HAP-1 (cell line): ENCODE data around the gene NKTR.

ENCODE experiments used
- DNase-seq, 2 experiments: peaks; one replicate each; pipeline ENCODE4 v3.0.0-alpha.2; 2016 to 2020; ENCODE audit warnings: low spot score in 2 of 2
- H3K27me3 ChIP-seq: fragments of 250-450 bp; sonication (Bioruptor Pico); 2 replicates; pipeline ENCODE4 v1.5.1; 2020; ENCODE audit warnings: low read depth, mild to moderate bottlenecking, moderate library complexity
- H3K36me3 ChIP-seq: fragments of 250-450 bp; sonication (Bioruptor Pico); replicated peaks from 2 replicates; pipeline ENCODE4 v1.5.1; 2020; ENCODE audit warnings: mild to moderate bottlenecking
- H3K4me1 ChIP-seq: fragments of 250-450 bp; sonication (Bioruptor Pico); 2 replicates; pipeline ENCODE4 v1.5.1; 2020; ENCODE audit warnings: mild to moderate bottlenecking
- H3K4me3 ChIP-seq: fragments of 250-450 bp; sonication (Bioruptor Pico); 2 replicates; pipeline ENCODE4 v1.5.1; 2020; ENCODE audit warnings: mild to moderate bottlenecking, moderate library complexity
- H3K9me3 ChIP-seq: fragments of 250-450 bp; sonication (Bioruptor Pico); 2 replicates; pipeline ENCODE4 v1.5.1; 2020; ENCODE audit warnings: mild to moderate bottlenecking, moderate library complexity
- in situ Hi-C: fragments of 300-500 bp; cut with MboI; formaldehyde crosslinking; loops from 3 replicates; pipeline ENCODE4 v1.14.3; 2020; ENCODE audit warnings: low sequenced_read_pairs, inconsistent platforms, mixed read lengths

NKTR gene

GRCh38 chr3:42647821-42648459 is 47.5 kb downstream of the NKTR start:
- no peaks in the 10 kb centered on the region for H3K9me3 ChIP-seq
- no peak overlapping the region for H3K4me3 ChIP-seq
- in situ Hi-C loops: no loop called here
- DNase-seq: no peak
- H3K27me3 ChIP-seq: no peaks in the 10 kb centered on the region
- H3K4me1 ChIP-seq: no peaks in the 10 kb centered on the region
- H3K36me3 ChIP-seq: peaks cover 46% of the 10 kb centered on the region

- H3K36me3 ChIP-seq: peaks cover 36% of the 10 kb centered on the region
- H3K4me3 ChIP-seq: no peak overlapping the region
- in situ Hi-C loops: no loop called here
- H3K27me3 ChIP-seq: no peaks in the 10 kb centered on the region
- H3K4me1 ChIP-seq: peaks cover 8% of the 10 kb centered on the region; the same call in 1 of the 2 replicates
- no peak for DNase-seq
- no peaks in the 10 kb centered on the region for H3K9me3 ChIP-seq
Measured at GRCh38 chr3:42649006-42649405, 48.5 kb downstream of the NKTR start.

GRCh38 chr3:42649783-42650182 is 49.3 kb downstream of the NKTR start:
- in situ Hi-C loops: no loop called here

GRCh38 chr3:42651248-42652091 is 51.0 kb downstream of the NKTR start:
- no peak overlapping the region for H3K4me3 ChIP-seq
- in situ Hi-C loops: no loop called here
- H3K36me3 ChIP-seq: peaks cover 17% of the 10 kb centered on the region
- no peak for DNase-seq
- H3K9me3 ChIP-seq: no peaks in the 10 kb centered on the region
- no peaks in the 10 kb centered on the region for H3K27me3 ChIP-seq
- H3K4me1 ChIP-seq: peaks cover 13% of the 10 kb centered on the region

More at GRCh38 chr3:42649783-42650182, 49.3 kb downstream of the NKTR start:
- no peaks in the 10 kb centered on the region for H3K27me3 ChIP-seq
- no peaks in the 10 kb centered on the region for H3K9me3 ChIP-seq
- peaks cover 30% of the 10 kb centered on the region for H3K36me3 ChIP-seq
- no peak for DNase-seq
- peaks cover 10% of the 10 kb centered on the region for H3K4me1 ChIP-seq
- no peak overlapping the region for H3K4me3 ChIP-seq

- Histone ChIP-seq H3K4me3 (no peak overlapping the region), H3K27me3 (no peaks in the 10 kb centered on the region), H3K9me3 (no peaks in the 10 kb centered on the region), H3K4me1 (peaks cover 13% of the 10 kb centered on the region), H3K36me3 (peaks cover 12% of the 10 kb centered on the region; the same call in 1 of the 2 replicates)
- no peak for DNase-seq
- in situ Hi-C loops: no loop called here
Measured at GRCh38 chr3:42652251-42652610, 51.7 kb downstream of the NKTR start.

GRCh38 chr3:42652611-42653302 is 52.3 kb downstream of the NKTR start:
- Histone ChIP-seq H3K9me3 (no peaks in the 10 kb centered on the region), H3K4me1 (peaks cover 13% of the 10 kb centered on the region), H3K27me3 (no peaks in the 10 kb centered on the region), H3K36me3 (peaks cover 9% of the 10 kb centered on the region; the same call in 1 of the 2 replicates), H3K4me3 (no peak overlapping the region)
- in situ Hi-C loops: no loop called here
- DNase-seq: no peak

GRCh38 chr3:42653303-42653559 is 52.7 kb downstream of the NKTR start:
- Histone ChIP-seq H3K9me3 (no peaks in the 10 kb centered on the region), H3K4me3 (peak overlapping the region; percentile 41; the same call in 1 of the 2 replicates), H3K36me3 (peaks cover 9% of the 10 kb centered on the region; the same call in 1 of the 2 replicates), H3K4me1 (peaks cover 13% of the 10 kb centered on the region), H3K27me3 (no peaks in the 10 kb centered on the region)
- DNase-seq: no peak
- in situ Hi-C loops: no loop called here

GRCh38 chr3:42653560-42654330 is 53.3 kb downstream of the NKTR start, which contains the start of gene ZBTB47:
TSS of gene ZBTB47 (plus strand) at chr3:42653697. CDS start at chr3:42658356, 4,659 bp downstream.
- Histone ChIP-seq H3K9me3 (no peaks in the 10 kb centered on the region), H3K36me3 (peaks cover 5% of the 10 kb centered on the region; the same call in 1 of the 2 replicates), H3K4me1 (peaks cover 13% of the 10 kb centered on the region), H3K27me3 (no peaks in the 10 kb centered on the region), H3K4me3 (peak within 1 kb of the TSS; percentile 46)
- in situ Hi-C loops: no loop called here
- peak in 1 of 2 experiments; percentile 56 for DNase-seq

- Histone ChIP-seq H3K4me1 (peaks cover 13% of the 10 kb centered on the region), H3K27me3 (no peaks in the 10 kb centered on the region), H3K36me3 (no peaks in the 10 kb centered on the region; the same call in 1 of the 2 replicates), H3K9me3 (no peaks in the 10 kb centered on the region), H3K4me3 (peak overlapping the region; percentile 46)
- in situ Hi-C loops: no loop called here
- DNase-seq: peak; percentile 15 to 76
Measured at GRCh38 chr3:42654331-42655201, 54.1 kb downstream of the NKTR start.

GRCh38 chr3:42655331-42655888 is 54.9 kb downstream of the NKTR start:
- H3K9me3 ChIP-seq: no peaks in the 10 kb centered on the region
- in situ Hi-C loops: no loop called here
- no peaks in the 10 kb centered on the region; the same call in 1 of the 2 replicates for H3K36me3 ChIP-seq
- H3K4me1 ChIP-seq: peaks cover 13% of the 10 kb centered on the region
- peak overlapping the region; percentile 46 for H3K4me3 ChIP-seq
- H3K27me3 ChIP-seq: no peaks in the 10 kb centered on the region
- DNase-seq: no peak

GRCh38 chr3:42655980-42656679 is 55.6 kb downstream of the NKTR start:
- H3K9me3 ChIP-seq: no peaks in the 10 kb centered on the region
- peaks cover 13% of the 10 kb centered on the region for H3K4me1 ChIP-seq
- no peaks in the 10 kb centered on the region for H3K36me3 ChIP-seq
- in situ Hi-C loops: no loop called here
- H3K4me3 ChIP-seq: no peak overlapping the region
- no peak for DNase-seq
- H3K27me3 ChIP-seq: no peaks in the 10 kb centered on the region
